ENCODE data around the gene PHOSPHO1.

PHOSPHO1 gene

GRCh38 chr17:49242813-49243212 lies 12.2 kb upstream of the PHOSPHO1 start:
- DNase-seq = no peak

GRCh38 chr17:49241692-49242397 lies 11.3 kb upstream of the PHOSPHO1 start:
- DNase-seq = no peak

- no peak for DNase-seq
These were observed 10.5 kb upstream of the PHOSPHO1 start for GRCh38 chr17:49241040-49241439.

GRCh38 chr17:49240619-49241018 lies 10.0 kb upstream of the PHOSPHO1 start:
- no peak for DNase-seq

GRCh38 chr17:49239963-49240362 lies 9.4 kb upstream of the PHOSPHO1 start:
- DNase-seq = no peak

GRCh38 chr17:49235896-49236295 lies 5.3 kb upstream of the PHOSPHO1 start:
- DNase-seq = no peak

GRCh38 chr17:49234509-49235080 lies 4.0 kb upstream of the PHOSPHO1 start:
- no peak for DNase-seq

GRCh38 chr17:49231563-49231894 lies 942 bp upstream of the PHOSPHO1 start:
- DNase-seq = no peak

- DNase-seq = no peak
These were observed 584 bp downstream of the PHOSPHO1 start for GRCh38 chr17:49229805-49230600.

GRCh38 chr17:49229076-49229804 lies 1.3 kb downstream of the PHOSPHO1 start:
- no peak for DNase-seq

GRCh38 chr17:49227436-49228261 lies 2.9 kb downstream of the PHOSPHO1 start:
- DNase-seq = peak; percentile 59

- DNase-seq = no peak
These were observed 3.7 kb downstream of the PHOSPHO1 start for GRCh38 chr17:49226771-49227435.

- DNase-seq = no peak
These were observed 4.9 kb downstream of the PHOSPHO1 start for GRCh38 chr17:49225554-49226236.

GRCh38 chr17:49224997-49225337 lies 5.6 kb downstream of the PHOSPHO1 start:
- no peak for DNase-seq

GRCh38 chr17:49224198-49224996 lies 6.2 kb downstream of the PHOSPHO1 start:
- peak; percentile 78 for DNase-seq

- peak; percentile 68 for DNase-seq
These were observed 6.9 kb downstream of the PHOSPHO1 start for GRCh38 chr17:49223517-49224197.

- DNase-seq = no peak
These were observed 7.4 kb downstream of the PHOSPHO1 start for GRCh38 chr17:49223168-49223516.

- DNase-seq = no peak
These were observed 10.6 kb downstream of the PHOSPHO1 start for GRCh38 chr17:49219987-49220386.

Measured in right kidney (tissue), 1 donor.